Umbilical cord (tissue), 2 donors: ENCODE results near the gene TACO1. TPM values are rescaled to one million over a fixed set of nuclear protein-coding genes. Genes with fewer than 3 reads are reported as not detected.

Source experiments
- DNase-seq: peaks from one replicate; pipeline ENCODE4 v3.0.0-alpha.2; 2015; ENCODE audit warnings: low spot score
- total RNA-seq: library from RNA; depleted of rRNA; stranded (reverse); fragments of >200 nt; gene quantifications from one replicate; pipeline ENCODE4 v1.2.3, GENCODE V29; 2014; ENCODE audit warnings: low replicate concordance; ENCODE audit not compliant: insufficient read depth

Gene TACO1
- total RNA-seq, 1 donor from 2014 or later, result 9.4 TPM

DNA sequence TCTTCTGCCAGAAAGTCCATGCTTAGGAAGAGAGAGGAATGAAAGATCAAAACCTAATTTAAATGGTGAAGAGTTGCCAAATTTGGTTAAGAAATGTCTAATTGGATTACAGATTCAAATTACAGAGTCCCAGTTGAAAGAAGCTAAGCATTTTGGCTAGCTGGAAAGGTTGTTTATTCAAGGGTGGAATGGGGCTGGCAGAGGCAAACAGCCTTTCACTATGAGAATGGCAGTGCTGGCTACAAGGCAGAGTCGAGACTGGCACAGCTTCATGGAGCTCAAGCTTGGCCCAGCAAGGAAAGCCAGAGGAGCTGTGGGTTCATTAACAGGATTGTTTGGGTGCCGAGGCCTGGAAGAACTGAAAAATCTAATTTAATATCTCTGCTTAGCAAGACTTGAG lies 35.1 kb downstream of the TACO1 start:
- DNase-seq, result no peak

DNA sequence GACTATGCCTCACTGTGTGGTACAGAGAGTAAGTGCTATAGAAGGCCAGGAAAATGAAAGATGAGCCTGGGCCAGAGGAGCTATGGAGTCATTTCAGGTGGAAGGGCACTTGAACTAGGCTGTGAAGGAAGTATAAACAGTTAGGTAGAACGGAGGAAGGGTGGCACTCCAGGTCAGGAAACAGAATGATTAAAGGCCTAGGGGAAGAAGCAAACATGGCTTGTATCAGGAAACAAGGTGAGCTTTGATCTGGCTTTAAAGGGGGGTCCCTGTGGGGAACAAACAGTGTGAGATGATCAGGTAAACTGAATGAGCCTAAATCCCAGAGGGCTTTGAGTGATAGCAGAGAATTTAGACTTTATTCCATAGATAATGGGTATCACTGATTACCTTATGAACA lies 38.4 kb downstream of the TACO1 start:
- no peak for DNase-seq

DNA sequence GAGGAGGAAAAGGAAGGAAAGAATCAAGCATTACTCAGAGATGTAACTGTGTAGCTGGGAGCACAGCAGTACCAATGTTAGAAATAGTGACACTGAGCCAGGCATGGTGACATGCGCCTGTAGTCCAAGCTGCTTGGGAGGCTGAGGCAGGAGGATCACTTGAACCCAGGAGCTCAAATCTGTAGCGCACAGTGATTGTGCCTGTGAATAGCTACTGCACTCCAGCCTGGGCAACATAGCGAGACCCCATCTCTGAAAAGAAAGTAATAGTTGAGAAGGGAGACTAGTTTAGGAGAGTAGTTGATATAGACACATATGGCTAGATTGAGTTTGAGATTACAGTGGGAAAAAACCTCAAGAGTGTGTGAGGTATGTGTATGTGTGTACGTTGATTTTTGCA lies 39.3 kb downstream of the TACO1 start:
- DNase-seq, result no peak

DNA sequence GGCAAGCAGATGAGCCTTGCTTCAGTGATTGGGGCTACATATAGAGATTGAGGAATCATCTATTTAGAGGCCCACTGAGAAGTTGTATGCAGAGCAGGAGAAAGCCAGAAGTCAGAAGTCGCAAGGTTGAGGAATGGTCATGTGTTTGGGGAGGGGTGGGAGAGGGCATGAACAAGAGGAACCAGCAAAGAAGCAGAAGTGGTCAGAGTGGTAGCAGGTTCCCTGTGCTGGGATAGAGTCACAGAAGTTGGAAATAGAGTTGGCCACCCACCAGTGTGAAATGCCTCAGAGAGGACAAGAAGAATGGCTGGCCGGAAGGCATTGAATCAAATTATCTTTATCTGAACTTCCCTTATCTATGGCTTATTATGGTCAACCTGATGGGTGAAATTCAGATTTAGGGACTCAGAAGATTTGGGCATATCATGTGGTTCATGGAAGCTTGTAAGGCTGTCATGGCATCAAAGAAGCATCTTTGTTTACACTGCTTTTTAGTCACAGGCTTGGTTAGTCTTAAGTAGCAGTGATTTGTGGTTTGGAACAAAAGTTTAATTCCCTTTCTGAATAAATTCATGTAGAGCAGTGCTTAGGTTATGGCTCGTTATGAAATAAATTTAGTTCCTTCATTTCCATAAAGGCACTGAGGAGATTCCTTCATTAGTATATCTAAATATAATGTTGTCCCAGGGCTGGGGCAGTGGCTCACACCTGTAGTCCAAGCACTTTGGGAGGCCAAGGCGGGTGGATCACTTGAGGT lies 41.2 kb downstream of the TACO1 start:
- peak; percentile 50 for DNase-seq

DNA sequence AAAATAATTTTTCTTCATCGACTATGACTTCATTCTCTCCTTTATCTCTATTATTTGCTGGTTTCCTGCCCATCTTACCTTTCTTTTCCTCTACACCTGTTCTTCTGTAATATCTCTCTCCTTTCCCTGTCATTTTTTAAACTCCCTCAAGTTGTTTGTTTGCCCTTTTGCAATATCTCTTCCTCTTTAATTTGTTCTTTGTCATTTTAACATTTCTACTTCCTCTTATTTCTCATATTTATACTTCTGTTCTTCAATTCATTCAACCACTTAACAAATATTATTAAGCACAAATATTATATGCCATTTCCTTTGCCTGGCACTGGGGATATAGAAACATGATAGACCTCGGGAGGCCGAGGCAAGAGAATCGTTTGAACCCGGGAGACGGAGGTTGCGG lies 44.2 kb downstream of the TACO1 start:
- DNase-seq, result no peak

DNA sequence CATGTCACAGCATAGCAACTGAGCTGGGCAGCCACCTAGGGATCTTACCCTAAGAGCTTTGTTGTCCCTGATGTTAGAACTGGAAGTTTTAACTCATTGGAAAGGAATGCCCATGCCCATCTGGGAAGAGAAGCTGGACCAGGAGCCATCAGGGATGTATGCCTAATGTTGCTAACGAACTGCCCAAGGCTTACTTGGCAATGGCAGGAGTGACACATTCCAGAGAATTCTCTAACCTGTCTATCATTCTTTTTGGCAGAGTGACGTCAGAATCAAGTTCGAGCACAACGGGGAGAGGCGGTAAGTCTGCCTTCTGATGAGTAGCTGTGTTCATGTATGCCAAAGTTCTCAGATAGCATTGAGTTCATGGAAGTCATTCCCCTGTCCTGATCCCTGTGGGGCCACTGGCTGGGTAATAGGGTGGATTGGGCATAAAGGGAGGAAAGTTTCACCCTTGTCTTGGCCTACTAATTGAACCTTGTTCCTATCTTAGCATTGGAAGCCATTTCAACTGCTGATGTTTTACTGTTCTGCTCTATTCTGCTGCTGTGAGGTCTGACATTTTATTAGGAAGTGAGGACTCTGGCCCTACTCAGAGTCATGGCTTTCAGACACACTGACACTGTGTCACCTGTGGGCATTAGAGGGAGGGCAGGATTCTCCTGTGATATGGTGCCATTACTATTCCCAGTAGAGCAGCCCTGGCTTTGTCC lies 45.2 kb downstream of the TACO1 start:
- DNase-seq, result no peak

DNA sequence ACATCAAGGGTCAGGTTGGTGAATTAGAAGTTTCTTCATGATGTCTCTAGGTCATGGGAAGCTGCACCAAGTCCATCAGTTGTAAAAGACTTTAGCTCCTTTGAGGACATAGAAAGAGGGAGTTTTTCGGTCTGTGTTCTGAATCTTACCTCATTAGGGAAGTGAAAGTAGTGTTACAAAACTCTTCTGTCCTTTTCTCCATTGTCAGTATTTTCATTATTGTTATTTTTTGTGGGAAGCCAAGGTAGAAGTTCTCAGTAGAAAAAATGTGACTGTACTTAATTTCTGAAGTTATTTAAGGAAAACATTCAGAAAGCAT lies 45.8 kb downstream of the TACO1 start:
- no peak for DNase-seq

DNA sequence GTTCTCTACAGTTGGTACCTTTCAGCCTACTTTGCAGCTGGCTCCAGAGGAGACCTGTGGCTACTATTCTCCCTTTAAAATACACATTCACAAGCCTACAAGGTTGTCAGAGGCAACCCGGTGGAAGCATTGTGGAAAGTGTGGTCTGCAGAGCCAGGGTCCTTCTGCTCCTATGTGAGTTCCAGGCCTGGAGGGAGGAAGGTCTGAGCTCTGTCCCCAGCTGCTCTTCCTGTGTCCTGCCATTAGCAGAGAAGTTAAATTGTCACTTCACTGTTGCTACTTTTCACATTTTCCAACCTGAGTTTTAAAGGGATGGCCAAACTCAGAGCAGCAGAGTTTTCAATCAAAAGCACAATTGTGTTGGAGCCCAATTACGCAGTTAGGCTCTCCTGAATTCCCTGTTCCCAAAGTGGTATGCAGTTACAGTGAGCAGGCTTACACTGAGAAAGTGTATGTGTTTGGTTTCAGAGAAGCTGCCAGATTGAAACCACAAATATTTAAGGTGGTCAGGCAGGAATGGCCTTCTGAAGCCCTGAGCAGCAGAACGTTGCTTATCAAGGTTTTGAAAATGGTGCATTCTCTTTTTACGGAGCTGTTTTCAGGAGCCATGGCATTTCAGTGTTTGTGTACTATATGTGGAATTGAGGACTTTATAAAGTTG lies 46.5 kb downstream of the TACO1 start:
- DNase-seq, result no peak

DNA sequence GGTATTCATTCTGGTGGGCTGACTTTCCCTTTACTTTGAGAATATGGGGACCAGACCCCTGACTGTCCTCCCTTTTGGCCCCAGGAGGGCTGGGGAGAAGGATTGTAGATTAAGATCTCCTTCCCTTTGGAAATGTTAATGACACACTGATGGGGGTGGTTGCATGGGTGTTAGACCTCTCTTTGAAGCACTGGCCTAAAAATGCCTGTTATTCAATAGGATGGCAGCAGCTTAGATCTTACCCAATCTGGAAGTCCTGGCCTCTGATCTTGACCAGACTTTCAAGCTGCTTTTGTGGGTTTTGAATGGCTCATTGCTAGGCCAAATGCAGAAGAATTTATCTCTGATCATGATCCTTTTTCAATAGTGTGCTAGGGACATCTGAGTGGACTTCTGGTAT lies 47.2 kb downstream of the TACO1 start:
- no peak for DNase-seq

DNA sequence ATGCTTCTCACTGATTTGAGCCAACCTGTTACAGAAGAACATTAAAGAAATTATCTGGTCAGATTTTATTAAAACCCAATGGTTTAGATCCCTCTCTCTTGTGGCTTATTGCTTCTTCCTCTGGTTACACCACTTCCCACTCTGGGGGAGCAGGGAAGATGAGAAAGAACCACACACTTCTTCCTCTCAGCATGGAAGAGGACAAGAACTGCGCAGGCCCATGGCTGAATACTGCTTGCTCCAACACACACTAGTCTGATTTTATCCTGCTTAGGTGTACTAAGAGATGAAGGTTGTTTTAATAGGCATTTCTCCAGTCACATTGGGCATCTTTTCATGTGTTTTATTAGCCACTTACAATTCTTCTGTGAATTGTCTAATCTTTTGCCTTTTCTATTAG lies 49.1 kb downstream of the TACO1 start:
- DNase-seq, result no peak

DNA sequence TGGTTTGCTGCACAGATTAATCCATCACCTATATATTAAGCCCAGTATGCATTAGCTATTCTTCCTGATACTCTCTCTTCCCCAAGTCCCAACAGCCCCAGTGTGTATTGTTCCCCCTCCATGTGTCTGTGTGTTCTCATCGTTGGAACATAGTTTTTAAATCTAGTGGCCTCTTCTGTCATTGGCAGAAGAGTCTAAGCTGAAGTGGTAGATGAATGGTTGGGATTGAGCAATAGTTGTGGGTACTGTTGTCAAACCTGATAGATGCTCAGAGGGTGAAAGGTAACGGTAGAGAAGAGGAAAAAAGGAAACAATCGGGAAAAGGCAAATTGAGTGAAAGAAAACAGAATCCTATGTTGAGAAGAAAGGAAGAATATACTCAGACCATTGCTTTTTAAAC lies 51.4 kb downstream of the TACO1 start:
- DNase-seq, result no peak

DNA sequence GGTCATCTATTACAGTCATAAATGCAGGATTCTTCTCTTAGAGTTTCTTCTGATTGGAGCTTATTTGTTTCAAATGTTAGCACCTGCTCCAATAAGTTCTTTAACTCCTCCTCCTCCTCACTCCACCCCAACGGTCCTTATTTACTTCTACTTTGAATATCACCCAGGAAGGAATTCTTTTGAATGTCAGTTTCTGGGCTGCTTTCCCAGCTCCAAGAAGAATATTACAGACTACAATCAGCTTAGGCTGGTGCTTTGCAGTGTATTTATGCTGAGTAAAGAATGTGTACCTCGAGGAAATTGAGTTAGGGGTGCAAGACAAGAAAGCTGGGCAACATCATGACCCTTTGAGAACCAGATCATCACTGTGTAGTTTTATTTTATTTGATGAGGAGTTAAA lies 52.4 kb downstream of the TACO1 start:
- DNase-seq, result no peak

DNA sequence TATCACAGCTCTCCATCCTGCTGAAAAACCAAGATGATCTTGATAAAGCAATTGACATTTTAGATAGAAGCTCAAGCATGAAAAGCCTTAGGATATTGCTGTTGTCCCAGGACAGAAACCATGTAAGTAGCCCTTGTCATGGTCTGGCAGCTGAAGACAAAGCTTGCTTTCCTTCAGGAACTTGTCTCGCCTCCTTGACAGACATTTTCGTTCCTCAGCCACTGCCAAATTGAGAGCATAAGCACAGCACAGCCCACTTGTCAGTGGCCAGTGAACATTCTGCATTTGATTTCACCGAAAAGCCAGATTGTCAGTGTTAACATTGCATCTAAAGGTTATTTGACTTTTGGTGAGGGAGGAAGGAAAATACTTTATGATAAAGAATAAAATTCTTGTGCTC lies 57.1 kb downstream of the TACO1 start:
- DNase-seq, result no peak

Other genes starting within 250 kb of the TACO1 start
- 42.1 TPM for gene CYB561, start 154.6 kb upstream of the TACO1 start, total RNA-seq
- 4.8 TPM for gene ACE, start 123.8 kb upstream of the TACO1 start, total RNA-seq
- not detected for gene KCNH6, start 77.5 kb upstream of the TACO1 start, total RNA-seq
- 14.2 TPM for gene DCAF7, start 50.4 kb upstream of the TACO1 start, total RNA-seq
- gene MAP3K3, start 21.5 kb downstream of the TACO1 start, total RNA-seq, result 33.7 TPM
- 3.6 TPM for gene LIMD2, start 99.2 kb downstream of the TACO1 start, total RNA-seq
- 10.6 TPM for gene STRADA, start 140.9 kb downstream of the TACO1 start, total RNA-seq
- gene CCDC47, start 172.7 kb downstream of the TACO1 start, total RNA-seq, result 58.5 TPM
- 79.2 TPM for gene DDX42, start 173.3 kb downstream of the TACO1 start, total RNA-seq
- 42.1 TPM for gene PSMC5, start 226.5 kb downstream of the TACO1 start, total RNA-seq
- 45.5 TPM for gene FTSJ3, start 226.8 kb downstream of the TACO1 start, total RNA-seq
- 103 TPM for gene SMARCD2, start 241.8 kb downstream of the TACO1 start, total RNA-seq